GM19395 (cell line): ENCODE results near the gene EIF2S3B.
"Not testable (repeated sequence)": the region's sequence is repeated elsewhere in the genome, so short reads cannot be mapped to it uniquely, and the experiment has no call there.

Experiments
- ATAC-seq: cut with Tn5 transposase; IDR thresholded peaks from one replicate; pipeline ENCODE4 v1.9.1; 2021; ENCODE audit warnings: mild to moderate bottlenecking, moderate library complexity; ENCODE audit not compliant: unreplicated experiment

Gene EIF2S3B

DNA sequence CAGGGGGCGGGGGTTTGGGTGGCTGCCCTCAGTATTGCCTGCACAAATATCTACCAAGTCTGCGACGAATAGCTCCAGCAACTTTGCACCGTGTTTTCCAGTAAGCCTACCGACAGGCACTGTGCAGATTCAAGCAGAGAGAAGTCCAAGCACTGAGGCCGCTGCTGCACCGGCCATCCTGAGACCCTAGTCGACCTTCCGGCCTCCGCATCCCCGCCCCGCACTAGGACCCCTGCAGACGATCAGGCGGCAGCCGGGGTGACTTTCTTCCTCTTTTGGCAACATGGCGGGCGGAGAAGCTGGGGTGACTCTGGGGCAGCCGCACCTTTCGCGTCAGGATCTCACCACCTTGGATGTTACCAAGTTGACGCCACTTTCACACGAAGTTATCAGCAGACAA, at the start of gene EIF2S3B:
Gene EIF2S3B (plus strand): TSS at position 271 of the 400 bp plus-strand sequence. CDS start 13 bp downstream, at position 284.
- ATAC-seq, result no peak

DNA sequence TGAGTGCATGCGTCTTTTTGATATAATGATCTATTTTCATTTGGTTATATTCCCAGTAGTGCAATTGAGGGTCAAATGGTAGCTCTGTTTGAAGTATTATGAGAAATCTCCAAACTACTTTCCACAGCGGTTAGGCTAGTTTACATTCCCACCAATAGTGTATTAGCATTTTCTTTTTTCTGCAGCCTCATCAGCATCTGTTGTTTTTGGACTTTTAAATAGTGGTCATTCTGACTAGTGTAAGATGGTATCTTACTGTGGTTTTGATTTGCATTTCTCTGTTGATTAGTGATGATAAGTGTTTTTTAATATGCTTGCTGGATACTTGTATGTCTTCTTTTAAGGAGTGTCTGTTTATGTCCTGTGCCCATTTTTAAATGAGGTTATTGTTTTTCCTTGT, 48.8 kb upstream of the EIF2S3B start:
- ATAC-seq, result no peak

DNA sequence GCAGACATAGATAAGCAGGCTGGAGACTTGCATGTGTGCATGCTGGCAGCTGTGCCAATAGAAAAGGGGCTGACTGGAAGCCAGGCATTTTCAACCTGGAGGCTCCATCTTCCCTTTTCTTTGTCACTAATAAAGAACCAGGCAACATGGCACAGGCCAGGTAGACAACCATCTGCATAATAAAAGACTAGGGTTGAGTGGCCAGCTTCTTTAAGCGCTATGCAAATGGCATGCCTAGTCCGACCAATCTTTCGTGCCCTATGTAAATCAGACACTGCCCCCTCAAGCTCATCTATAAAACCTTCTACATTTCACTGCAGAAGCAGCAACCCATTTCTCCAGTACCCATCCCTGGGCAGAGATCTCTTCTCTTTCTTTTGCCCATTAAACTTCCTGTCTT, 47.9 kb upstream of the EIF2S3B start:
- ATAC-seq, result no peak

DNA sequence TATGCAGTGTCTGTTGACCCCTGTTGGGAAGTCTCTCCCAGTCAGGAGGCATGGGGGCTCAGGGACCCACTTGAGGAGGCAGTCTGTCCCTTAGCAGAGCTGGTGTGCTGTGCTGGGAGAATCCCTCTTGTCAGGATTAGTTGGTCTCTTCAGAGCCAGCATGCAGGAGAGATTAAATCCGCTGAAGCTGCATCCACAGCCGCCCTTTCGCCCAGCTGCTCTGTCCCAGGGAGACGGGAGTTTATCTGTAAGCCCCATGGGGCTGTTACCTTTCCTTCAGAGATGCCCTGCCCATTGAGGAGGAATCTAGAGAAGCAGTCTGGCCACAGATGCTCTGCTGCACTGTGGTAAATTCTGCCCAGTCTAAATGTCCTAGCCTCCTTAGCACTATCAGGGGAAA, 39.4 kb upstream of the EIF2S3B start:
- ATAC-seq, result no peak

DNA sequence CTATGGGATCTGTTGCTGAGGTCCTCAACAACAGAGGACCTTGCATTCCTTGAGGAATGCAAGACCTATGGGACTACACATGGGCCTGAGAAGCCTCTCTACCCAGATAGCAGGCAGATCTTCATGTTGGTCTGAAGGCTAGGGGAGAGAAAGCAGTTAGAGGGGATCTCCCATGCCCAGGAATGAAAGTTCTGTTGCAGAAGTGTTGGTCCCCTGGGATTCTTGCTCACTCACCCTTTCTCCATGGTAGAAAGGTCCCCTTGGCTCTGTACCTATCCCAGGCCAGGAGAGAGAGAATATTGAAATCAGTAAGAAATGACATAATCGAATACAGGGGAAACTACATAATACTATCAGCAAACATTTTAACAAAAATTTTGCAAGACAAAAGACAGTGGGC, 36.0 kb upstream of the EIF2S3B start:
- no peak for ATAC-seq

DNA sequence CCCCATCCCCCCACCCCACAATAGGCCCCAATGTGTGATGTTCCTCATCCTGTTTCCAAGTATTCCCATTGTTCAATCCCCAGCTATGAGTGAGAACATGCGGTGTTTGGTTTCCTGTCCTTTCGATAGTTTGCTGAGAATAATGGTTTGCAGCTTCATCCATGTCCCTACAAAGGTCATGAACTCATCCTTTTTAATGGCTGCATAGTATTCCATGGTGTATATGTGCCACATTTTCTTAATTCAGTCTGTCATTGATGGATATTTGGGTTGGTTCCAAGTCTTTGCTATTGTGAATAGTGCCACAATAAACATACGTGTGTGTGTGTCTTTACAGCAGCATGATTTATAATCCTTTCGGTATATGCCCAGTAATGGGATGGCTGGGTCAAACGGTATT, 32.9 kb upstream of the EIF2S3B start:
- ATAC-seq, result not testable (repeated sequence)

DNA sequence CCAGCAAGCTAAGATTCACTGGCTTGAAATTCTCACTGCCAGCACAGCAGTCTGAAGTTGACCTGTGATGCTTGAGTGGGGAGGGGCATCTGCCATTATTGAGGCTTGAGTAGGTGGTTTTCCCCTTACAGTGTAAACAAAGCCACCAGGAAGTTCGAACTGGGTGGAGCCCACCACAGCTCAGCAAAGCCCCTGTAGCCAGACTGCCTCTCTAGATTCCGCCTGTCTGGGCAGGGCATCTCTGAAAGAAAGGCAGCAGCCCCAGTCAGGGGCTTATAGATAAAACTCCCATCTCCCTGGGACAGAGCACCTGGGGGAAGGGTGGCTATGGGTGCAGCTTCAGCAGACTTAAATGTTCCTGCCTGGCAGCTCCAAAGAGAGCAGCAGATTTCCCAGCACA, 23.8 kb upstream of the EIF2S3B start:
- not testable (repeated sequence) for ATAC-seq

DNA sequence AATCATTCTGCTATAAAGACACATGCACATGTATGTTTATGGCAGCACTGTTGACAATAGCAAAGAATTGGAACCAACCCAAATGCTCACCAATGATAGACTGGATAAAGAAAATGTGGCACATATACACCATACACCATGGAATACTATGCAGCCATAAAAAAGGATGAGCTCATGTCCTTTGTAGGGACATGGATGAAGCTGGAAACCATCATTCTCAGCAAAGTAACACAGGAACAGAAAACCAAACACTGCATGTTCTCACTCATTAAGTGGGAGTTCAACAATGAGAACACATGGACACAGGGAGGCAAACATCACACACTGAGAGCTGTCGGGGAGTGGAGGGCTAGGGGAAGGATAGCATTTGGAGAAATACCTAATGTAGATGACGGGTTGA, 18.4 kb upstream of the EIF2S3B start:
- ATAC-seq, result not testable (repeated sequence)

DNA sequence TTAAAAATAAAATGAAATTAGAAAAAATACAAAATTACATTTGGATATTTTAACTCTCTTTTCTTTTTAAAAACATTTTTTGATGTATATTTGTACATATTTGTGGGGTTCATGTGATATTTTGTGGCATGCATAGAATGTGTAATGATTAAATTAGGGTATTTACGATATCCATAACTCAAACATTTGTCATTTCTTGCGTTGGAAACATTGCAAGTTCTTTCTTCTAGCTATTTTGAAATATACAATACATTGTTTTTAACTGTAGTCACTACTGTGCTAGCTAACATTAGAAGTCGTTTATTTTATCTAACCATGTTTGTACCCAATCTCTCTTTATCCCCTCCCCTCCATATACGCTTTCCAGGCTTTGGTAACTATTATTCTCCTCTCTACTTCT, 13.9 kb upstream of the EIF2S3B start:
- ATAC-seq, result no peak

DNA sequence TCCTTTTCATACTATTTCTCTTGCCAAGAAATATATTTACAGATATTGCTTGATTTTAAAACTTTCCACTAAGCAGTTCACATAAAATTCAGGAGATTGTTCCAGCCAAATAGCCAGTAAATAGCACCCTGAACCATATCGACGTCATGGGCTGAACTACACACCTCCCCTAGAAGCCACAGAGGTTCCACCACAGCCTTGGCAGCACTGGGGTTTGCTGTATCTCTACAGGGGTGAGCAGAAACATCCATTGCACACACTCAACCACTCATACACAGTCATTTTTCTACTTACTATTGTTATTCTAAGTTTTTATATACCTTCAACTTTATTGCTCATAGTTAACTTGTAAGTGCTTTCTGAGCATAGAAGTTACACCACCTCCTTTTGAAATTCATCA, 8.1 kb upstream of the EIF2S3B start:
- ATAC-seq, result no peak

DNA sequence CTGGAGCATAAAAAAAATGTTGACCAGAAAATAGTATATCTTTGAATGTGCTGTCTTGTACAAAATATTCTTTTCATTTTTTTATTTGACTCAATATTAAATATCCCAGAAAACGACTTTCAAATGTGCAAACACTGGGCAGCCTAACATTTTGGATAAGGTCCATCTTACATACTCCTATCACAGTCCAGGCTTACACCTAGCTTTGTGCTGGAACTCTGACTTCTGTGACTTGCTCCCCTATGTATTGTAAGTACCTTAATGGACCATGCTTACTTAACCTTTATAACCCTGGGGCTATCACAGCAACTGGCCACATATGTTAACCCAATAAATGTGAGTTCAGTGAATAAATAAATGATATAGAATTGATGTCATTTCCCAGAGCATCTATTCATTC, 7.6 kb upstream of the EIF2S3B start:
- ATAC-seq, result no peak

DNA sequence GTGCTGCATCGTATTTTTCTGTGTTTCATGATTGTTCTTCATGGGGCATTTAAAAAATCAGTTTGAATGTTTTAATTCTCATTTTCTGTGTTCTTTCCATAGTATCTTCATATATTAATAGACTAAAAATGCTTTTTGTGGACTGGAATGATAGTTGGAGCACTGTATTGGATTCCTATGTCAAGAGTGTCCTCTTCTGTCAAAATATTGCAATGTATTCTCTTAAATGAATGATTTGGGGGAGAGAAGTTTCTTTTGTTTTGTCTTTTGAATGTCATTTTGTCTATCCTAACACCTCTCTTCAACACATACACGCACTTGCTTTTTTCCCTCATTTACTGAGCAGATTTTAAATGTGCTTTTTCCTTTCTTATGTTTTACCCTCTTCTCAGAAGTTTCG, 4.7 kb upstream of the EIF2S3B start:
- no peak for ATAC-seq

DNA sequence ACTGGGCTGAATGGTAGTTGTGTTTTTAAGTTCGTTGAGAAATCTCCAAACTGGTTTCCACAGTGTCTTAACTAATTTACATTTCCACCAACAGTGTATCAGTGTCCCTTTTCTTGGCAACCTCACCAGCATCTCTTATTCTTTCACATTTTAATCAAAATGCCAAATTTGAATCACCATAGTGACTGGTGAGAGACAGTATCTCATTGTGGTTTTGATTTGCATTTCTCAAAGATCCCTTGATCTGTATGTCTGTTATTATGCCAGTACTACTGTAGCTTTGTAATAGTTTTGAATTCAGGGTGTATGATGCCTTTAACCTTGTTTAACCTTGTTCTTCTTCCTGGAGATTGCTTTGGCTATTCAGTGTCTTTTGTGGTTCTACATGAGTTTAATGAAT, 2.2 kb upstream of the EIF2S3B start:
- ATAC-seq, result no peak

DNA sequence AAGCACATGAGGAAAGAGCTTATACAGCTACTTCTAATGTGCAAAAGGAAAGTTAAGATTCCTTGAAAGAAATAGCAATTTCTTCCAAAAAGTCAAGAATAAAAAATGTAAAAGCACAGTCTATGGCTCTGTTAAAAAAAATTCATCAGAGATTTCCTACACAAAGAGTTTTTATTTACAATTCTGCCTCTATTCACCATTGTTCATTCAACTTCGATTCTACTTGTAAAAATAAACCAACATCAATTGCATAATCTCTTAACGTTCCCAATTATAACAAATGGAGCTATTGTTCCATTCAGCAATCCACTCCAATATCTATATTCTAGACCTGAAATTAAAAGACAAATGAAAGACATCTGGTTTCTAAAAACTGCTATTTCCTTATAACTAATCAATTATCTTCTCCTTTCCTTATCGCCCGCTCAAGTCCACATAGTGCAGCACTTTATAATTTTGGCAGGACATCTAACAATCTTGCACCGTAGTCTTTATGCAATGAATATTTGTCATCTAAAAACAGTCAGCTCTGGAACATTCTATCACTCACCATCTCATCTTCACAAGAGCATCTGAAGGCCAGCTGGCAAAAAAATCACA, 6.2 kb downstream of the EIF2S3B start:
- no peak for ATAC-seq

DNA sequence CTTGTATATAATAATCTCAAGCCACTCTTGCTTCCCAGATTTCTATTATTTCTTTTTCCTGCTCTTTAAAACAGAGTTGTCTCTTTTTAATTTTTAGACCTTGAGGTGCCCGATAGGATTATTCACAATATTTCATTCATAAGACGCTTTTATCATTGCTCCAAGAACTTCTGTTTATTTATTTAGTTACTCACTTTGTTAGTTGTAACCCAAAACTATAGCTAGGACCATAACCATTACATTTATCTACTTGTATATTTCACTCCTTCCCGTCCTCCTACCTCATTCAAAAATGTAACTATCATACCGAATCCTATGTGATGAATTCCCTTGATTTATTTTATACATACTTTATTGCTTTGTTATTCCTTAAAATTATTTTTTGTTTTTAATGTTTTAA, 7.1 kb downstream of the EIF2S3B start:
- ATAC-seq, result no peak

DNA sequence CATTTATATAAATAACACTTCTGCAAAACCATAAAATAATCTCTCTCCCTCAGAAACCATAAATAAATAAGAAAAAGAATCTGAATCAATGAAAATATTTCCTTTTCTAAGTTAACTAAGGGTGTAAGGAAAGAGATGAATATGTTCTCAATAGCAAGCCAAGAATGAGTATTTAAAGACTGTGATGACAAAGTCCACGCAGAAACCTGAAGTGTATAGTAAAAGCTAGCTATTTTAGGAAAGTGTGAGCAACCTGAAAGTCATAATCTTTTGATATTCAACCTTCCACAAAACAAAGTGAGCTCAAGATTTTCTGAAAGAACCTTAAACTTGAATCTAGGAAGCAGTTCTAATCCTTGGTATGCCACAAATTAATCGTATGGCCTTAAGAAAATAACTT, 15.9 kb downstream of the EIF2S3B start:
- no peak for ATAC-seq

DNA sequence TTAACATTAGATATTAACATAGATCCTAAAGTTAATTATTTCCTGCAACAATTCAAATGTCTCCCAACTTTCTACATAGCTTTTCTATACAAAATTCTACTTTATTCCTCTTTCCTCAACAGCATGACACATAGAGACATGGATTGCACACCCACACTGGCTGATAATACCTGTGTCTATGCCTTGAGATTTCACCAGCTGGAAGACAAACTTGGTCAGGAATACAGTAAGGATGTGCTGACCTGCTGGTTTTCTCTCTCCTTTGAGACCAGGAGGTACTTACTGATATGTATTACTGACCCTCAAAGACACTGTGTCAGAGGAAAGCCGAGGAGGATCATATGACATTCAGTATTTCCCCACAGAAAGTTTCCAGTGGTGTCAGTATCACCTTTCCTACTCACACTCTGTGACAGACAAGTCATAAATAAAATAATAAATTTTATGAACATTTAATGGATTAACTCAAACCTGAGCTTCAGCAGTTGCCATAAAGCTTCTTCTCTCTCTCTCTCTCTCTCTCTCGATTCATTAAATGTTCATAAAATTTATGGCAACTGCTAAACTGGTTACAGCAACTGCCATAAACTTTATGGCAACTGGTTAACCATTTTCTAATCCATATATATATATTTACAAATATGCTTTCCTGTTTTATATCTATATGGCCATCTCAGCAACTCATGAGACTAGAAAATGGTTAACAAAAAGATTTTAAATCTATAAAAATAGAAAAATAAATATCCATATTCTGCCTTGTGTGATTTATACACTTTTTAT, 22.7 kb downstream of the EIF2S3B start:
- ATAC-seq, result no peak

DNA sequence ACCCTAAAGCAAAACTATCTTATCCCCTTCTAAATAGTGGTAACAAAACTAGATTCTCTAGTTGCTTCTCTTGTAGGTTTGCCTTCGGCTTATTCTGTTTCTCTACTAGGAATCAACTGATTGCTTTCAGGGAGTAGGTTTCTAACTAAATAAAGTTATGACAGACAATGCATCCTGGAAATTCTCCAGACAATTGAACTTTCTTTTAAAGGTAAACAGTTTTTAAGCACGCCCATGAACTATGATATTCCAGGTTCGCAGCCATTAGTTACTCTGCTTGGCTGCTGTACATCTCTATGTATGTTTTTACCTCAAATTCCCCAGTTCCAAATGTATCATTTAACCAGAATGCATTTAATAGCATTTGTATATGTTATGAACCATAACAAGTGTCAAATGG, 23.9 kb downstream of the EIF2S3B start:
- no peak for ATAC-seq

DNA sequence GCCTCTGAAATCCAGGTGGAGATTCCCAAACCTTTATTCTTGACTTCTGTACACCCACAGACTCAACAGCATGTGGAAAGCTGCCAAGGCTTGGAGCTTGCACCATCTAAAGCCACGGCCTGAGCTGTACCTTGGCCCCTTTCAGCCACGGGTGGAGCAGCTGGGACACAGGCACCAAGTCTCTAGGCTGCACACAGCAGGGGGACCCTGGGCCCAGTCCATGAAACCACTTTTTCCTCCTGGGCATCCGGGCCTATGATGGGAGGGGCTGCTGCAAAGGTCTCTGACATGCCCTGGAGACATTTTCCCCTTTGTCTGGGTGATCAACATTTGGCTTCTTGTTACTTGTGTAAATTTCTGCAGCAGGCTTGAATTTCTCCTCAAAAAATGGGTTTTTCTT, 32.0 kb downstream of the EIF2S3B start:
- no peak for ATAC-seq

DNA sequence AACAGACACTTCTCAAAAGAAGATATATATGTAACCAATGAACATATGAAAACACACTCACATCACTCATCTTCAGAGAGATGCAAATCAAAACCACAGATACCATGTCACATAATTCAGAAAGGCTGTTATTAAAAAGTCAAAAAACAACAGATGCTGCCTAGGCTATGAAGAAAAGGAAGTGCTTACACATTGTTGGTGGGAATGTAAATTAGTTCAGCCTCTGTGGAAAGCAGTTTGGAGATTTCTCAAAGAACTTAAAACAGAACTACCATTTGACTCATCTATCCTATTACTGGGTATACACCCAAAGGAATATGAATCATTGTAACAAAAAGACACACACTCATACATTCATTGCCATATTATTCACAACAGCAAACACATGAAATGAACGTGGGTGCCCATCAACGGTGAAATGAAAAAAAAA, 35.1 kb downstream of the EIF2S3B start:
- peak; percentile 96 for ATAC-seq

DNA sequence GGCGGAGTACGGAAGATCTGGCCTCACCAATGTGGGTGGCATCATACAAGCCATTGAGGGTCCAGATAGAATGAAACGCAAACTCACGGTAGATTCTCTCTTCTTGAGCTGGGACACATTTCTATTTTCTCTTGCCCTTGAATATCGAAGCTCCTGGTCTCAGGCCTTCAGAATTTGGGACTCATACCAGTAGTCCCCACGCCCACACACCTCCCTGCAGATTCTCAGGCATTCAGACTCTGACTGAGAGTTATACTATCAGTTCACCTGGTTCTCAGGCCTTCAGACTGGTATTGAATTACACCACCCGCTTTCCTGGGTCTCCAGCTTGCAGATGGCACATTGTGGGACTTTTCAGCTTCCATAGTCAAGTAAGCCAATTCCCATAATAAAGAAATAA, 37.8 kb downstream of the EIF2S3B start:
- ATAC-seq, result no peak

DNA sequence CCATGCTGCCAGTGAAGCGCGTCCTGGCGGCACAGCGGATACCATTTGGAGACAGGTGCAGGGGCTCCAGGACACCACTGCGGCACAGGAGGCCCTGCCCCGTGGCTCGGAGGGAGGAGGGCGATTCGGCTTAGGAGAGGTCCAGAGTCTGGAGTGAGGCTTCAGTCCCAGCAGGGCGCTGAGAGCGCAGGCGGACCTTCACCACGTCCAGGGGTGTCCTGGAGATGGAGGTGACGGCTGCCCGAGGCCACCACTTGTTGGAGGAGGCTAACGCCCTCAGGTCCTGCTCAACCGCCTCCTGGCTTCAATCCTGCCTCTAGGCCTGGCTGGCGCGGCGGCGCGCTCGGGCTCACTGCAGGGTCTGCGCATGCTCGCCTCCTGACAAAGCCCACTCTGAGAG, 45.7 kb downstream of the EIF2S3B start:
- ATAC-seq, result no peak

DNA sequence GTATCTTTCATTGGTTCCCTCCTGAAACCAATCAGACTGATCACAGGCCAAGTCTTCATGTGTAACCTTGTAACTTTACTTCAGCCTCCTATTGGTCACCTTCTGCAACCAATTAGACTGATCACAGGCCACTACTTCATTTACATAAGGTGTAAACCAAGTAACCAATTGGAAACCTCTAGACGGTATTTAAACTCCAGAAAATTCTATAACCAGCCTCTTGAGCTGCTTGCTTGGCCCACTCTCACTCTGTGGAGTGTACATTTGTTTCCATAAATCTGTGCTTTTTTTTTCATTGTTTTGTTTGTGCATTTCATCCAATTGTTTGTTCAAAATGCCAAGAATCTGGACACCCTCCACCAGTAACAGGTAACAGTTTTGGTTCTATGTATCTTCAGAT, 47.5 kb downstream of the EIF2S3B start:
- ATAC-seq, result no peak
